KOPT-K1 (cell line): Measurements from ENCODE around the gene ARID1A.
"Not testable (repeated sequence)": the region's sequence is repeated elsewhere in the genome, so short reads cannot be mapped to it uniquely, and the experiment has no call there.

ENCODE experiments used
- H3K27ac ChIP-seq: fragments of 200-600 bp; sonication (generic); 2 replicates; pipeline ENCODE4 v1.5.1; 2016; ENCODE audit warnings: antibody characterized with exemption, mild to moderate bottlenecking, low read depth, low read length; ENCODE audit not compliant: poor library complexity, severe bottlenecking
- H3K36me3 ChIP-seq: fragments of 200-600 bp; sonication (generic); 2 replicates; pipeline ENCODE4 v1.5.1; 2017; ENCODE audit warnings: antibody characterized with exemption, mild to moderate bottlenecking, low read length, moderate library complexity; ENCODE audit not compliant: insufficient read depth
- H3K9me3 ChIP-seq: fragments of 200-600 bp; sonication (generic); 2 replicates; pipeline ENCODE4 v1.5.1; 2017; ENCODE audit warnings: antibody characterized with exemption, low read length, mild to moderate bottlenecking; ENCODE audit not compliant: insufficient read depth, poor library complexity, severe bottlenecking

ARID1A gene

DNA sequence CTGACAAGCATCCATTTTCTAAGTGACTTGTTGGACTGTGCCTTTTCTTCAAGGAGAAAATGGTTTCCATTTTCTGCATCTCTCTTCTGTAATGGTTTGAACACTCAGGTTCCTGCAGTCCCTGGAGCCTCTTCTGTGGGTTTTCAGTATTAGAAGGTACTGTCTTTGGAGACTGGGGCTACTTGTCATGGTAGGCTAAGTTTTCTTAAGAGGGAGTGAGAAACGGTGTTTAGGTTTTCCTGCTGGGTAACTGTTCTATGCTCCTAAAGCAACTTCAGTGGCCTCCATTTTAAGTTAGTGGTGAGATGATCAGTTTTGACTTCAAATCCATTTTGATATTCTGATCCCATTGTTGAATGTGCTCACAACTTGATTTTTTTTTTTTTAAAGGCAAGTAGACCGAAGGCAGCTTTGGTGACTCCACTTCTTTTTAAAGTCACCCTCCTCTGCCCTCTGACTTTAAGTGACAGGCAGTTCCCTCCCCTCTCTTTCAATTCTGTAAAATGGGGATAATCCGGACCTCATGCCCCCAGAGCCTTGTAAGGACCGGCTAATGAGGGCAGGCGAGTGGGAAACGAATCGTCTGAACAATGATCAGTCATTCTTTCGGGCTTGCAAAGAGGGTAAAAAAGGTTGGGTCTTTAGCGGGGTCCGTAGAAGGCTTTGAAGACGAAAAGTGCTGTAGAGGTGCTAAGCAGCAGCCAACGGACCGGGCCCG is 1.0 kb upstream of the ARID1A start:
- H3K36me3 ChIP-seq = peaks cover 15% of the 10 kb centered on the region
- H3K27ac ChIP-seq = peak overlapping the region; percentile 100
- no peaks in the 10 kb centered on the region for H3K9me3 ChIP-seq

DNA sequence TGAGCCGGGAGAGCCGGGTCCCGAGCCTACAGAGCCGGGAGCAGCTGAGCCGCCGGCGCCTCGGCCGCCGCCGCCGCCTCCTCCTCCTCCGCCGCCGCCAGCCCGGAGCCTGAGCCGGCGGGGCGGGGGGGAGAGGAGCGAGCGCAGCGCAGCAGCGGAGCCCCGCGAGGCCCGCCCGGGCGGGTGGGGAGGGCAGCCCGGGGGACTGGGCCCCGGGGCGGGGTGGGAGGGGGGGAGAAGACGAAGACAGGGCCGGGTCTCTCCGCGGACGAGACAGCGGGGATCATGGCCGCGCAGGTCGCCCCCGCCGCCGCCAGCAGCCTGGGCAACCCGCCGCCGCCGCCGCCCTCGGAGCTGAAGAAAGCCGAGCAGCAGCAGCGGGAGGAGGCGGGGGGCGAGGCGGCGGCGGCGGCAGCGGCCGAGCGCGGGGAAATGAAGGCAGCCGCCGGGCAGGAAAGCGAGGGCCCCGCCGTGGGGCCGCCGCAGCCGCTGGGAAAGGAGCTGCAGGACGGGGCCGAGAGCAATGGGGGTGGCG is 371 bp downstream of the ARID1A start:
- Histone ChIP-seq H3K36me3 (peaks cover 29% of the 10 kb centered on the region), H3K9me3 (no peaks in the 10 kb centered on the region), H3K27ac (peak overlapping the region; percentile 100)

DNA sequence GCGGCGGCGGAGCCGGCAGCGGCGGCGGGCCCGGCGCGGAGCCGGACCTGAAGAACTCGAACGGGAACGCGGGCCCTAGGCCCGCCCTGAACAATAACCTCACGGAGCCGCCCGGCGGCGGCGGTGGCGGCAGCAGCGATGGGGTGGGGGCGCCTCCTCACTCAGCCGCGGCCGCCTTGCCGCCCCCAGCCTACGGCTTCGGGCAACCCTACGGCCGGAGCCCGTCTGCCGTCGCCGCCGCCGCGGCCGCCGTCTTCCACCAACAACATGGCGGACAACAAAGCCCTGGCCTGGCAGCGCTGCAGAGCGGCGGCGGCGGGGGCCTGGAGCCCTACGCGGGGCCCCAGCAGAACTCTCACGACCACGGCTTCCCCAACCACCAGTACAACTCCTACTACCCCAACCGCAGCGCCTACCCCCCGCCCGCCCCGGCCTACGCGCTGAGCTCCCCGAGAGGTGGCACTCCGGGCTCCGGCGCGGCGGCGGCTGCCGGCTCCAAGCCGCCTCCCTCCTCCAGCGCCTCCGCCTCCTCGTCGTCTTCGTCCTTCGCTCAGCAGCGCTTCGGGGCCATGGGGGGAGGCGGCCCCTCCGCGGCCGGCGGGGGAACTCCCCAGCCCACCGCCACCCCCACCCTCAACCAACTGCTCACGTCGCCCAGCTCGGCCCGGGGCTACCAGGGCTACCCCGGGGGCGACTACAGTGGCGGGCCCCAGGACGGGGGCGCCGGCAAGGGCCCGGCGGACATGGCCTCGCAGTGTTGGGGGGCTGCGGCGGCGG is 1.0 kb downstream of the ARID1A start:
- H3K36me3 ChIP-seq = peaks cover 36% of the 10 kb centered on the region
- no peaks in the 10 kb centered on the region for H3K9me3 ChIP-seq
- peak overlapping the region; percentile 100 for H3K27ac ChIP-seq

DNA sequence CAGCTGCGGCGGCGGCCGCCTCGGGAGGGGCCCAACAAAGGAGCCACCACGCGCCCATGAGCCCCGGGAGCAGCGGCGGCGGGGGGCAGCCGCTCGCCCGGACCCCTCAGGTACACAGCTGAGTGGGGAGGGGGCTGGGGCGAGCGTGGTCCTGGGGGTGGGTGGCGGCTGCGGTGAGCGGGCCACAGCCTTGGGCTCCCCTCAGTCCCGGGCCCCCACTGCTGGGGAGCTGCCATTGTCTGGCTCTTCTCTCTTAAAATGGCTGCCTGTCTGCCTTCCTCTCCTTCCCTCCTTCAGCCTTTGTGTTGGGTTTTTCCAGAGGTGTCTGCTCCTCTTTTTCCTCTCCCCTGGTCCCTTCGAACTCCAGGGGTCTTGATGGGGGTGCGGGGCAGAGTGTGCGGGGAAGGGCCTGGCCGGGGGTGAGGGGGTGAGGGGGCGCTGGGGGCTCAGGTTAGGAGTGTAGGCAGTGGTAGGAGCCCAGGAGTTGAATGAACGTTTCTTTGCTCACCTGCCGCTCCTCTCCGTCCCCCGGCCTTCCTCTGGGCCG is 1.7 kb downstream of the ARID1A start:
- peak overlapping the region; percentile 100 for H3K27ac ChIP-seq
- H3K36me3 ChIP-seq = peaks cover 42% of the 10 kb centered on the region
- no peaks in the 10 kb centered on the region for H3K9me3 ChIP-seq

DNA sequence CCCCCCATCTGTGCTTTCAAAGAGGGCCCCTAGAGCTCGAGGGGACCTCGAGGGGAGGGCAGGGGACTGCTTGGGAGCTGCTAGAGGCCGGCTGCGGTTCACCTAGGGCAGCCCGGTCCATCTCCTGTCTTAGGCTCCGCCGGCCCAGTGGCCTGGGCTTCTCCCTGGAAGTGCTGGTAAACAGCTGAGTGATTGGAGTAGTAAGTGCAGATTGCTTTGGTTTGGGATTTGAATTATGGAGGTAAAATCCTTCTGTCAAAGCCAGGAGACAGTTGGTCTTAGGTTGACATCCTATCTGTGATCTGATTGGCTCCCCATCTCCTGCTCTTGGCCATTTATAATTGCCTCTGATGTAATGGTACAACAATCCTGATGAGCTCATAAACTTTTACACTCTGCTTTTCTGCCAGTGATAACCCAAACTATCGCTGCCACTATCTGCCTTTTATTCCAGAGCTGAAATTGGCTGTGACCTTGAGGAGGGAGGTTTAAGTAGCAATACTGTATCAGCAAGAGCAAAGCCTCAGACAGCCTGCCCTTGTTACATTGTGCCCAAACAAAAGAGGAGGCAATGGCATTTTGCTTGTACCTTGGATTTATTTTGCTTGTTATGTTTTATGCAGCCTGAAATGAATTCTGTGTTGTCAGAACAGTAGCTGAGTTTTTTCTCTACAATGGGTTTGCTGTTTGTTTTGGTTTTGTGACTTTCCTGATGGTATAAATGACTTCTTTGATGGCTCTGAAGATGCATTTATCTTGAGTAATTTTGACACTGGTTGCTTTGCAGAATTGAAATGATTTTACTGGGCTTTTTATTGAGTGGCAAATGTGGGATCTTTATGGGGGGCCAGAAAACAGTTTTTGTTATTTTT is 2.4 kb downstream of the ARID1A start:
- no peaks in the 10 kb centered on the region for H3K9me3 ChIP-seq
- peak overlapping the region; percentile 100 for H3K27ac ChIP-seq
- H3K36me3 ChIP-seq = peaks cover 49% of the 10 kb centered on the region

DNA sequence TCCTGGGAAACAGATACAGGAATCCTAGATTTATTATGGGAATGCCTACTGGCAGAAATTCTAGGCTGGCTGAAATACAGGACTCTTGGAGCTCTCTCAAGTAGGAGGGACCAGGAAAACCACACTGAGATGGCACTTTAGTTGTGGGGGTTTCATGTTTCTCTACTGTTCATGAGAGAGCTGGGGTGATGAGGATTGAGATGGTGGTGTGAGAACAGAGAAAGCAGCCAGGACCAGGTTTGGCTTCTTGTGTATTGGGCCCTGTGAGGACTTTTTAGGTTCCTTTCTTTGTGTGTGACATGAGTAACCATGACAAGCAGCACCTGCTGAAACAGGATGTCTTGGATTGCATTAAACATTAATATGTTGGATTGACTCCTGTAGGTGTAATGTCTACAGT is 4.9 kb downstream of the ARID1A start:
- Histone ChIP-seq H3K36me3 (peaks cover 72% of the 10 kb centered on the region), H3K27ac (peak overlapping the region; percentile 30), H3K9me3 (no peaks in the 10 kb centered on the region)

DNA sequence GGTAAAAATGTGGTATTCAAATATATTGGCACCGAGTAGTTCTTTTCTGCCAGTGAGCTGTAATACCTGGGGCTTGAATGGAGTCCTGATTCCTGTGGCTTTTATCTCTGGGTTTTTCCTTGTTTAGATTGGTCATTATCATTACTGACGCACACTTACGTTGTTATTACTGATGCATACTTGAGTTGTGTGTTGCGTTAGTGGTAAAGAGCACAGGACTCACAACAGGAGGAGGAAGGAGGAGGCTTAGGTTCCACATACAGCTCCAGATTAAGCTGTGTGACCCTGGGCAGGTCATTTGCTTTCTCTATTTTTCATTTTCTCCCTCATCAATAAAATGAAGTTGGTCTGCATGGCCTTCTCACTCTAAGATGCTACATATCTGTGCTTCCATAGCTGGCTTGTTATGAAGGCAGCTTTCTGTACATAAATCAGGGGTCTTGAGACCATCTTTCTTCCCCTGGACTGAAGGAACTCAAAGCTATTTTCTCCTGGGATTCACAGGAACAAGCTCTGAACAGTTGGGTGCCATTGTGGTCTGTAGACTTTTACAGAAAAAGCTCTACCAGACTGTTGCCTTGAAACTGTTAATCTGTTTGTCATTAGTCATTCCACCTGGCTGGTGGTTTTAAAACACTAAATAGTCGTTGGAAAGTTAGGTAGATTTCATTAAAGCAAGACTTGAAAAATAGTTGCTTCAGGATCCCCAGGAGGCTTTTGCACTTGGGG is 5.6 kb downstream of the ARID1A start:
- H3K9me3 ChIP-seq = no peaks in the 10 kb centered on the region
- H3K27ac ChIP-seq = peak overlapping the region; percentile 30
- peaks cover 79% of the 10 kb centered on the region for H3K36me3 ChIP-seq

DNA sequence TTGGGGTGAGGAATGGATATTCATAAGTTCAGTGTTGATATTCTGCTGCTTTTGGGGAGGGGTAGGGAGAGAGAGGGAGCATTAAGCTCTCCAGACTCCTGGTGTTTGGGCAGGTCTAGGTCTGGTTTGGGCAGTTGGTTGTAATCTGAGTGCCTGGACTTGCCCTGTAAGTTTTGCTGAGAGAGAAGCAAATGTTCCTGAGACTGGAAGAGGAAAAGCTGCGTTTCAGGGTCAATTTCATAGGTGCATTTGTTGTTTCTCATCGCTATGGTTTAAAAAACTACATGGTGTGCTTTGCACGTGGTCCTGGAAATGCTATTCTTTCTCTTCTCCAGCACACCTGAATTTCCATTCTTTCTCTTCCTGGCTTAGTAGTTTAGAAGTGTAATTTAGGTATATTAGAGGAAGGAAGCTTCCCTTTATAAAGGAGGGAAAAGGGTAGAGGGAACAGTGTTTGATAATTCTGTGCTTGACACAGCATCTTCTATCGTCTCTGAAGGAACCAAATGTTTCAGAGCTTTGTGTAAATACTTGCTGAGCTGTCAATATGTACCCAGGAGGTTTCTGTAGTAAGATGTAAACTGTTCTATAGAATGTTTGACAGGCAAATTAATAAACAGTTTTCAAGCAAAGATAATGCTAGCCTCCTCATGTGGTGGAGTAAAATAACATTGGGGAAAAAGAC is 6.3 kb downstream of the ARID1A start:
- Histone ChIP-seq H3K27ac (peak overlapping the region; percentile 30), H3K36me3 (peaks cover 86% of the 10 kb centered on the region)

DNA sequence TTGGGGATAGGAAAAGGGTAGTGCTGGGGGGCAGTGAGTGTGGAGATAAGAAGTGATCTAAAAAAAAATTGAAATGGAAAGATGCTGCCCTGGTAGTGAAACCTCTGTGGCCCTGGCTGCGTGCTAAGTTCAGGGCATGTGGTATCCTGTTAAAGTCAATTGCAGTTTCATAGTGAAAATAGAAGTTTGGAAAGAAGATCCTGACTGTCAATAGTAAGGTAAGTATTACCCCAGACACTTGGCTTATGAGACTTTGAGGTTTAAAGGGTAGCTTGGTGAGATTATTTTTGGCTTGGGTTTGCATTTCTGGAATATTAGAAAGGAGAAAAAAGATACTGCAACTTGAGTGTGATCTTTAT is 6.8 kb downstream of the ARID1A start:
- Histone ChIP-seq H3K27ac (no peak overlapping the region), H3K36me3 (peaks cover 91% of the 10 kb centered on the region), H3K9me3 (no peaks in the 10 kb centered on the region)

More for the DNA sequence above, 6.3 kb downstream of the ARID1A start:
- H3K9me3 ChIP-seq = no peaks in the 10 kb centered on the region

DNA sequence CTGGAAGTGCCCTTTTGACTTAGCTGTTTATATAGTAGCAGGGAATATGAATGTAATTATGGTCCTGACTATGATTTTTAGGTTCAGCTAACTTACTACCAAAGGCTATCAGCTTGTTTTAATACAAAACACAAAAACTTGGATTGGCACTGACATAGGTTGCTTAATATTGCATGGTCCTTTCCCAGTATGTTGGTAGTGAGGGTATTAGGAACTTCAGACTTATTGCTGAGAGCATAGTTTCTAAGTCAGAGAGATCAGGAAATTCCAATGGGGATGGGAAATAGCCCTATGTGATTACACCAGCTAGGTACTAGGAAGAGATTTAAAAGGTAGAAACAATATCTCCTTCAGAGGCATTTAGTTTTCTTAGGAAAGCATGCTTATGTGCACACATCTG is 7.7 kb downstream of the ARID1A start:
- peaks cover 96% of the 10 kb centered on the region for H3K36me3 ChIP-seq
- no peak overlapping the region for H3K27ac ChIP-seq
- no peaks in the 10 kb centered on the region for H3K9me3 ChIP-seq

DNA sequence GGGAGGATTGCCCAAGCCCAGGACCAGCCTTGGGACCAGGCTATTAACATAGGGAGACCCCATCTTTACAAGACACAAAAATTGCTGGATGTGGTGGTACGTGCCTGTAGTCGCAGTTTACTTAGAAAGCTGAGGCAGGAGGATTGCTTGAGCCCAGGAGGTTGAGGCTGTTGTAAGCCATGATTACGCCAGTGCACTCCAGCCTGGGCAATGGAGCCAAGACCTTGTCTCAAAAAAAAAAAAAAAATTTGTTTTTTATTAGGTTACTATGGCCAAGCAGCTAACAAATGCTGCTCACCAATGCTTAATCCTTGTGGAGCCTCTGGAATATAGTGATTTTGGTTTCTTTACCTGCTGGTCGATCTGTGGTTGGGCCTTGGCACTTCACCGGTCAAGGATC is 8.8 kb downstream of the ARID1A start:
- Histone ChIP-seq H3K27ac (no peak overlapping the region), H3K36me3 (peaks cover 97% of the 10 kb centered on the region)

DNA sequence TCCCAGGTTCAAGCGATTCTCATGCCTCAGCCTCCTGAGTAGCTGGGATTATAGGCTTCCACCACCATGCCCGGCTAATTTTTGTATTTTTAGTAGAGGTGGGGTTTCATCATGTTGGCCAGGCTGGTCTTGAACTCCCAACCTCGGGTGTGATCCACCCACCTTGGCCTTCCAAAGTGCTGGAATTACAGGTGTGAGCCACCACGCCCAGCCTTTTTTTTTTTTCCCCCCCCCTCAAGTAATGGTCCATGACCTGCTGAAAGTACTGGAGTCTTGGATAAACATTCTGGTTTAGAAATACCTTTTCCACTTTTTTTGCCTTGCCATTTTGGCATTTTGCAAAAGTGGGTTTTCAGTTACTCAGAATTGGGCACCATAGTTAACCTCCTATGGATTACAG is 9.4 kb downstream of the ARID1A start:
- H3K9me3 ChIP-seq, H3K27ac ChIP-seq: not testable (repeated sequence)
- H3K36me3 ChIP-seq = peaks cover 97% of the 10 kb centered on the region

More for the DNA sequence above, 8.8 kb downstream of the ARID1A start:
- H3K9me3 ChIP-seq = no peaks in the 10 kb centered on the region

DNA sequence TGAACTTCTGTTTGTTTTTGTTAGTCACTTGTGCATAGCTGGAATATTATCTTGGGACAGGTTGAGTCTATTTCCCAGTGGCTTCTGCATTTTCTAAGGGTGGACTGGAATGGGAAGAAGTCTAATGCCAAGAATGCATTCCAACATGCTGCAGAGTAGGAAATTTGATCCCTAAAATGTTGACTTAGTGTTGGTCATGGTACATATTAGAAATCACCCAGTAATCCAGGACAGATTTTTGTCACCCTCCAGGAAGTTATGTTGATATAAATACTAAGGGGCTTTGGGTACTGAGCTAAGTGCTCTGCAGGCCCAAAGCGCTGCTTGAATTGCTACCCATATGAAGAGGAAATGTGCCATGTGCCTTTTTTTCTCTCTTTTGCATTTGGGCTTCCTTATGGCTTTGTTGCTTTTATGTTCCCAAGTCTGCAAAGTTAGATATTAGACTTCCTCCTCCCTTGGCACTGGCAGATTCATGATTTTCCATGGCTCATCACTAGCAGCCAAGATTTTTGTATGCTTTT is 10.0 kb downstream of the ARID1A start:
- peaks cover 97% of the 10 kb centered on the region for H3K36me3 ChIP-seq
- no peaks in the 10 kb centered on the region for H3K9me3 ChIP-seq
- no peak overlapping the region for H3K27ac ChIP-seq
